Daoy (cell line): ENCODE measurements around the gene MAST4. TPM values are rescaled to one million over a fixed set of nuclear protein-coding genes. Genes with fewer than 3 reads are reported as not detected.
"Not testable (repeated sequence)": the region's sequence is repeated elsewhere in the genome, so short reads cannot be mapped to it uniquely, and the experiment has no call there.

Experiments used
- DNase-seq: peaks from one replicate; pipeline ENCODE4 v3.0.0-alpha.2; 2015; ENCODE audit warnings: low read depth
- total RNA-seq: library from RNA; depleted of rRNA; stranded (reverse); fragments of >200 nt; shearing (Covaris generic); gene quantifications from 2 replicates; pipeline ENCODE4 v1.2.3, GENCODE V29; 2014

Gene MAST4
- total RNA-seq, 1 experiment from 2014 or later: 5.5 TPM

DNA sequence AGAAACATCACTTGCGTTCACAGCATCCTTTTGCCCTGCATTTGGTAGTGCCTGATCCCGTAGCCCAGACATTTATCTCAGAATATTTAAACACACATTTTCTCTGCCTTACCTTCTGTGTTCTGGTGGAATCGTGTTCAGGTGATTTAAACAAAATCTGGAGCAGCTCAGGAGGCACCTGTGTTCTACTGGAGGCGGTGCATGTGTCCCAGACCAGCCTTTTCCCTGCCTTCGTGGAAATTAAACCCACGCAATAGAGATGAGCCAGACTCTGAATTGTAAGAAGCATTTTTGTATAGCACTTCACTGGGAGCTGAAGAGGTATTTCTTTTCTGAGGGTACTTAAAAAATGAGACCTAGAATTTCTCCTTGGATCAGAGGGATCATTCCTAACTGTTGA lies 212.5 kb downstream of the MAST4 start:
- DNase-seq: no peak

DNA sequence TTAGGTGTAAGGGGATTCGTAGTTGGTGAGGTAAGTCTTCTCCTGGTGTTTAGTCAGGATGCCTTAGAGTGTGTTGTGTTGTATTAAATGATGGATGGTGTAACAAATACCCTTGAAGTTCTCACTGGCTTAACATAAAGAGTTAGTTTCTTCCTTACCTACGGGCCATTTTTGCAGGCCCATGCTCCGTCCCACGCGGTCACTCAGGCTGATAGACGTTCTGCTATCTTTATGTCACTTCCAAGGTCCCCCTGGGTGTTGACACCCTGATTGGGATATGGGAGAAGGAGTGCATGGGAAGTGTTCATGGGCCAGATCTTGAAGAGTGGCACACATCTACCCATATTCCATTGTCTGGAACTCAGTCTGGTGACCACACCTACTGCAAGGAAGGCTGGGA lies 214.0 kb downstream of the MAST4 start:
- no peak for DNase-seq

DNA sequence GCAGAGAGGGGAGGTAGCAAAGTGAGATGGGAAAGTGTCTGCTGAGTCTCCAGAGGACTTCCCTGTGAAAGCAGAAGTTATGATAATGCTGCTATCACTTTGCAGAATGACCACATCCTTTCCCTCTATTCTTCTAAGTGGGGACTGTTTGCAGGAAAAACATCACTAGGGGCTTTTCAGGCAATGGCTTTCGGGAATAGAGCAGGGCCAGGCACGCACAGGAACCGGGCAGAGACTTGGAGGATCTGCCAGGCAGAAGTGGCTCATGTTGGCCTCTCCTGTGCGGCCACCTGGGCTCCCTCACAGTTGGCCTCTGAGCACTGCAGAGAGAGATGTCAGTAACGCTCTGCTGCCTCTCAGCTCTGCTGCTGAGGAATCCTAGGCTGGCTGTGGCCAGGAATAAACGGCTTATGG lies 214.7 kb downstream of the MAST4 start:
- DNase-seq: no peak

DNA sequence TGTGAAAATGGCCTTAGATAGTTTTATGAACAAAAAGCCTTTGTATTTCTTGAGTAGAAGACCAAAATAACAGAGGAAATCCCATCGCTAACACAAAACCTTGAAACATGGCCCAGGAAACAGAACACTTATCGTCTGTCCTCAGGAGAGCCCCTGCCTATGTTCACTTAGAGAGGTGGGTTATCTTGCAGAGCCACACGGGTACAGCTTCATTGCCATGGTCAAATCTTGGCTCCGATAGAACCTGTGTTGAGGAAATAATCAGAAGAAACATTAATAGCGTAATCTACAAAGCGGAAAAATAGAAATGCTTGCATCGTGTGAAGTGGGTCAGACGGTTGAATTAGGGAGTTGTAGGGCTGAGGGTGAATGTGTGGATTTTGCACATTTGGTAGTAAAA lies 216.1 kb downstream of the MAST4 start:
- DNase-seq: no peak

DNA sequence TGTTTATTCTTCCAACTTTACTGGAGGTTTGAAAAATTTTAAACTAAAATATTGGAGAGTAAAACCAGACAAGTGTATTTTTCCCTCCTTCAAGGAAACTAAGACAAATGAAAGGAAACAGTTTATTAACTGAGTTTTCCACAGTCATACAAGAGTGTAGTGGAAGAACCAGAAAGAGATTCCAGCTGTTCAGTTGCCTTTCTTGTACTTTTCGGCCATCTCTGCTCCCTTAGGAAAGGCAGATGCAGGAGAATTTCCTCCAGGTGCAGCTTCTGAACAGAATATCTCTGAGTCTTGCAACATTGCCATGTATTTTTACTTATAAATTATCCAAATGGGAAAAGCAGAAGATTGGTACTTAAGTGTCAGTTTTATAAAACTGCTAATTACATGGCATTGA lies 217.1 kb downstream of the MAST4 start:
- DNase-seq: no peak

DNA sequence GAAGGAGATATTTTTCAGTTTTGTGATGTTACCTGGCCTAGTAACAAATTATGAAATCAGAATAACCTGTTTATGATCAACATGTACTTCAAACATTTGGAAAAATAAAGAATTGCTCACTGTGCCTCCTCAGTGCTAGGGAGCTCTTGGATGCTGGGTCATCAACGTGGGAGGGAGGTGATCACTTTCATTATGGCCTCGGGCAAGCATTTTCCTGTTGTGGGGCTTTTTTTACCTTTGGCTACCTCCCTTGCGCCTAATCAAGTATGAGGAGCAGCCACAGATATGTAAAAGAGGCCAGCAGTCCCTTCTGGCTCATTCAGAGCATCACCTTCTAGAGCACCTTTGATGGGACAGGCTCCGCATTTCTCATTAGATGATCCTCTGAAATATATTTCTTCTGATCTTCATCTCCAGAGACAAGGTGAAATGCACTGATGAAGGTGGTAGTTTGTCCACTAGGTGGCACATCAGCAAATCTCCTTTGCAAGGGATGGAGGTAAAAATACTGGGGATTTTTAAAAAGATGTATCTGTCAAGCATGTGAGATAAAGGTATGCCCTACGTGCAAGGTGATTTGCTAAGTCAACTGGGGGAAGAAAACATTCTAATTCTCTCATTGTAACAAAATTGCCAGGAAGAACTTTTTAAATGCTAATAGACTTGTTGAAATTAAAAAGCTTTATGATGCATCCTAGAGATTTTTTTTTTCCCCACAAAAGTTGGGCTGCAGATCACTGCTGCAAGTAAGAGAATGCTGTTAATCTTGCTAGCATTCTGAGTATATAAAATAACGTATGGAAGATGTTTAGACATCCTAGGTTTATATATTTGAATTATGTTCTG lies 218.2 kb downstream of the MAST4 start:
- peak; percentile 52 for DNase-seq

DNA sequence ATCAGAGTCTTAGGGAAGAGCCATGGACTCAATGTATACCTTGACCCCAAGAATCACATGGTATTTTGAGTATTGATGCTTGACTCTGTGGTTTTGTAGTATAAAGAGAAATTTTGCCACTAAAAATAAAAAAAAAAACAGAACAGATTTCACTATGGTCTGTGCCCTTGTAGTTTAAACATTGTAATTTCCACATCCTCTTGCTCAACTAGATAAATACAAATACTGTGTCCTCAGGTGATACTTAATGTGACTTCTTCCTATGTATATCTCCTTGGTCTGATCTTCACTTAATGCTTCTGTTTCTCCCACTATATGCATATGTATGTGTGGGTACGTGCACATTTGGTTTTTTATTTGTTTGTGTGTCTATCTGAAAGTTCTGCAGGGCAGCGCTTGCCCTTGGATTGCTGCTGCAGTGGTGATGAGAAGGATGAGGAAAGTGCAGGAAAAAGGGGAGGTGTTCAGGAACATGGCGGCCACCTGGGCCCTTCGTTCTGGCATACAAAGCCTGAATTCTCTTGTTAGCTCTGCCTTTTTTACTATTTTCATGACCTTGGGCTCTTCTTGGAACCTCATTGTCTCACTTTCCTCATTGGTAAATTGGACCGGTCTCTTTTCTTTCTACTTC lies 222.2 kb downstream of the MAST4 start:
- DNase-seq: no peak

DNA sequence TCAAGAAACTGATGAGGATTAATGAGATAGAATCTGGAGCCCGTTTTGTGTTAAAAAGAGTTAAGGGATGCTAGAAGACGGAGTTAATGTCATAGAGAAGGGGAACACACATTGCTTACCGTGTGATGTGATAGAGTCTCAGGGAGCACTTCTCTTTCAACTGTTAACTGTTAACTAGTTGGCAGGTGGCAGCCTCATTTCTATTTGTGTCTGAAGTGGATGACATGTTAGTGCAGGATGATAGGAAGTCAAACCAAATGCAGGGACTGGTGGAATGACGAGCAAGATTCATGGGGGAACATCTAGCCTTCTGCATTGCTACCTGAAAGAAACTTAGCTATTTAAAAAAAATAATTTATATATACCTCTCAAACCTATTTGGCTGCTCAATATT lies 222.7 kb downstream of the MAST4 start:
- no peak for DNase-seq

DNA sequence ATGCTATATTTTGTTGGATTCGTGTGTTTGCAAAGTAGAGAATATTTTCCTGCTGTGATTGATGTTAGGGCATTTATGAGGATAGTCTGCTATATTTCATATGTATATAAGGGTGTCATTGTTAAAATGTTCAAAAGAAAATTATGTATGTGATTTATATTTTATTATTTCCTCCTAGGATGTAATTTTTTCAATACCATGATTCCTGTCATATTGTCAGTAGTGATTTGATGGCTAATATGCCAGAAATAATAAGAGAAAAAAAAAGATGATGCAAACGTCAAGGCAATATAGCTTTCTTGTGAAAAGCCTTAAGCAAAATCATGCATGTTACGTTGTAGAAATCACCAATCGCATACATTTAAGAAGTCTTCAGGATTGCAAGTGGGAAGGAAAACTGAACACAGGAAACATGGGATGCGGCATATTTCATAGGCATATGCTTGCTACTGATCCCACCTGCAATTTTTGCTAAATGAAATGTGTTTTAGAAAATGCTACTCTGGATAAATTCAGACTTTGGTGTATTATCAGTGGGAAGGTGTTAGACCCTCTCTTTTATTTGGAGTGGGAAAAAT lies 224.5 kb downstream of the MAST4 start:
- DNase-seq: no peak

DNA sequence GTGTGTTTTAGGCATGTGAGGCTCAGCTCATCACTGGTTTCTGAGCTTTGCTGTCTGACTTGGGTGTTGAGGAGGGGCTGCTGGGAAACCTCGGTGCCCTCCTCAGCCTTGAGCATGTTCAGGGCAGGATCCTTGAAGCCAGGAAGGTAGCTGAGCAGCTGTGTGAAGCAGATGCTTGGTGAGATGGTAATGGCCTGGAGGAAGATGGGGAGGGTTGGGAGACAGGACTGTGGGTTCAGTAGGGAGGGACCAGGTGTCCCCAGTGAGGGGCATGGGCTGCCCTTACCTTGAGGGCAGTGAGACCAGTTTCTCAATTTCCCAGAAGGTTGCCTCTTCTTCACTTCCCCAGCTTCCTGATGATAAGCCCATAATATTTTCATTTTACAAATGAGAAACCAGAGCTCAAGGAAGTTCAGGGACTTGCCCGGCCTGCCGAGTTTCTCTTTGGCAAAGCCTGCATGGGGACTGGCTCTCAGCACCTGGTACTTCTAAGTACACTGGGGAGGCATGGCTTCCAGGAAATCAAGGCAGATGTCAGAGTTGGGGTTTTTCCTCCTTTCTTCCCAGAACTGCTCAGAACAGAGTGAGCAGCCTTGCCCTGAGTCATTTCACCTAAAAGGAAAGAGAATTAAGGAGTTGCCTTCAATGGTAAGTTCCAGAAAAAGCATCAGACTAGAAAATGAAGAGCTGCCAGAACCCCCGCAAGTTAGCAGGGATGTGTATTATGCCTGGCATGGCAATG lies 225.7 kb downstream of the MAST4 start:
- no peak for DNase-seq

DNA sequence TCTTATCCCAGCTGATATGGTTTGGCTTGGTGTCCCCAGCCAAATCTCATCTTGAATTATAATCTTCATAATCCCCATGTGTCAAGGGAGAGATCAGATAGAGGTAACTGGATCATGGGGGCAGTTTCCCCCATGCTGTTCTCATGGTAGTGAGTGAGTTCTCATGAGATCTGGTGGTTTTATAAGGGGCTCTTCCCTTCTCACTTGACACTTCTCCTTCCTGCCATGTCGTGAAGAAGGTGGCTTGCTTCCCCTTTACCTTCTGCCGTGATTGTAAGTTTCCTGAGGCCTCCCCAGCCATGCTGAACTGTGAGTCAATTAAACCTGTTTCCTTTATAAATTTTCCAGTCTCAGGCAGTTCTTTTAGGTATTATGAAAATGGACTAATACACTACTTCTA lies 226.7 kb downstream of the MAST4 start:
- DNase-seq: not testable (repeated sequence)

DNA sequence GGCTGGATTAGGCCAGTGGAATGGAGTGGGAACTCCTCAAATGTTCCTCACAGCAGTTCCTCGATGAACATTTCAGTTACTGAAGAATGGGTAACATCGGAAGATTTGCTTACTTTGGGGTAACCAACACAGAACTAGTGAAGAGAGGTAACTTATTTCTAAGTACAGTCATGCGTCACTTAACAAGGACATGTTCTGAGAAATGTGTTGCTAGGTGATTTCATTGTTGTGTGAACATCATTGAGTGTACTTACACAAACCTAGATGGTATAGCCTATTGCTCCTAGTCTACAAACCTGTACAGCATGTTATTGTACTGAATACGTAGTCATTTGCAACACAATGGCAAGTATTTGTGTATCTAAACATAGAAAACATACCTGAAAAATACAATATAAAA lies 228.3 kb downstream of the MAST4 start:
- no peak for DNase-seq

DNA sequence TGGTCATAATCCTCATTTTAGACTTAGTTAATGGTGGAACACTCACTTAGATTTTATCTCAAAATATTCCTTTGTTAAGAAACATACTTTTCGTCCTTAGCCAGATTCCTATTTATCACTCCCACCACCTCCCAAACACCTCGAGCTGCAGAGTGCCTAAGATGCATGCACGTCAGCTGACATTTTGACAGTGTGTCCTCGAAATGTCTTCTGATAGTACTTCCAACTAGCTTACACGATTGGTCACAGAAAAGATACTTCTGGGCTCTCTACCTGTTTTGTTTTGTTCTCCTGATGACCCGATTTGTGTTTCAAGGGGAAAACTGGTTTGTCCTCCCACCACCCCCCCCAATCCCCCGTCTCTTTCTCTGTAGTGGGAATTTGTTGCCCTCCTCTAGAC lies 230.1 kb downstream of the MAST4 start:
- no peak for DNase-seq

DNA sequence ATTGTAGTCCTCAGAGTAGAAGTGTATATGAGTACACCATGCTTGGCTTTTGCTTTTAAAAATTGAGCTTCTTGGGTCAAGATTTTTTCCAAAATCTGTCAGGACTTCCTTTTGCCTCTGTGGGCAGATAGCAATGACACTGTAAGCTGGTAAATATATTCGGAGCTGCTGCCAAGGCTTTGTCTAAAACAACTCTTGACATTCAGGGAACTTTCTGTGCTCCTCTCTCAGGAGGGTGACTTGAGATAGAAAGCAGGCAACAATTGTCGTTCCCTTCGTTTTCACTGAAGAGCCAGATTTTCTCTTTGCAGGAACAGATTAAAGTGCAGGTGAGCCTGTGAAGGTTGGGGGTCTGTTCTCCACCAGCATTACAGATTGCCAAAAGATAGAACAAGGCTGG lies 230.5 kb downstream of the MAST4 start:
- DNase-seq: no peak

DNA sequence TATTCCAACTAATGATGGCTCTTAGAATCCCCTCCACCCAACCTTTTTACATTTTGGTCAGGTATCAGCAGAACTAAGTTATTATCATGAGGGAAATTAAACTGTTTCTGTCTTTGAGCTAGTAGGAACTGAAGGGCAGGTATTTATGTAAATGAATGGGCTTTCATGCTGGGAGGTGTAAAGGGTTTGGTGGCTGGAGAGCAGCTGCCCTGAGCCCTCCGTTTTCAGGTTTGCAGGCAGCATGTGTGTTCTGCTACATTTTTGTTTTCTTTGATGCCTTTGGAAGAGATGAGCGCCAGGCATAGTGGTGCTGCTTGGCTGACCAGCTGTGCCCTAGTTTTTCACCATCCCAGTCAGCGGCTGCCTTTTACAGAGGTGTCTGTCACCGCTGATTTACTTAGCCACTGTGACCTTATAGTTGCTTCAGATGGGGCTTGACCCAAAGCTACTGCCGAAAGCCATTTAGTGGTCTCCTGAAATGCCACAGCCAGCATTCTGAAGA lies 231.9 kb downstream of the MAST4 start:
- no peak for DNase-seq

DNA sequence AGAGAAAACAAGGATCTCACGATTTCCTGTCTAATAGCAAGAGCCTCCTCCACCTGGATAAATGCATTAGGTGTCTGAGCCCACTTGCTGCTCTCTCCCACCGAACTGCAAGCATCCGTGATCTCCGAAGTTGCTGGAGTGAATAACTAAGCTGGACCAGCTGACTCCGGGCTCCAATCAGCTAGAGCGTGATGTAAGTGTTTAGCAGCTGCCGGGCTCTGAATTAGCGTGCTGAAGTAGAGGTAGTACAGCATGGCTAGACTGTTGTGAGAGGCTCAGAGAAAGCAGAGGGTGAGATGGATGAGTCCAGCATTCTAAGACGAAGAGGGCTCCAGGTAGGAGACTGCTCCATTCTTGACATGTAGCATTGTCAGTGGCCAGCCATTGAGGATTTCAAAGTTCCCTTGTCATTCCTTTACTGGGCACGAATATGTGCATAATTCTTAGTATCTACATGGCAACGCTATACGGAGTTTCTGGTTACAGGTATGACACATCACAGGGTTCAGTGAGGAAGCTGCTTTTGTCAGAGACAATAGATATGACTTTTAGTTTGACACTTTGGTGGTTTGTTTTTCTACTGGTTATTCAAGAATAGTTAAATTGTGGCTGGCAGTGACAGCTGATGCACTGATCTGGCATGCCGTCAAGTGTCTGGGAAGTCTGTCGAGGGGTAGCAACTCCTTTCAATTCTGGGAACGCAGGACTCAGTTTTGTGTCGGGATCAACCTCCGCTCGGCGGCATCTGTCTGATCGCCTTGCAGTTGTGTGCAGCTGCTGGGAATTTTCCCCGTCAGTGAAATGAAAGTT lies 232.6 kb downstream of the MAST4 start:
- DNase-seq: peak; percentile 79

DNA sequence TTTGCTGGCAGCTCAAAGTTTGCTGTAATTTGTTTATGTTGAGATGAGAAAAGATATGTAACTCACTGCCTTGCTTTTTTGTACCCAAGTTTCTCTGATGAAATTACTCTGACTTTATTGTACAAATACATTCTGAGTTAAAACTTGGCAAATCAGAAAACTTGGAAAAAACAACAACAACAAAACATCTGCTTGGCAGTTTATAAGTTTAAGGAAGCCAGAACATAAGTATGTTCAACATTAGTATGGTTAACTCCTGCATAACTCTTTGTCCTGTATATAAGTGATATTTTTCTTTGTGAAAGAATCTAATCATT lies 233.1 kb downstream of the MAST4 start:
- DNase-seq: no peak

DNA sequence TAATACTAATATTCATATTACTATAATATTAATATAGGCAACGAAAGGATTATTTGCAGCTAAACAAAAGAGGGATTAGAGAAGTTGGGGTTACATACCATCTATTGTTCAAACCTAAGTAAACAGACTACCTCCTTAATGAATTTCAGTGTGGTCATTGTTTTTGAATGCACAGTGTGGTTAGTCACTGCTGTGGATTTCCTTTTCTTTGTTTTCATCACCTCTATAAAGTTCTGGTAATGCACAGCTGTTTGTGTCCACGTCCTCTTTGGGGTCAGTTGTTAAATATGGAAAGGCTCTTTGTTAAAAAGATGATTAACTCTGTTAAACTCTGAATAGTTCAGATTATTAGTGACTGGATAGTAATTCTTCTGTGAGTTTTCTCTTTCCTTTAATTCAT lies 233.6 kb downstream of the MAST4 start:
- DNase-seq: peak; percentile 67

DNA sequence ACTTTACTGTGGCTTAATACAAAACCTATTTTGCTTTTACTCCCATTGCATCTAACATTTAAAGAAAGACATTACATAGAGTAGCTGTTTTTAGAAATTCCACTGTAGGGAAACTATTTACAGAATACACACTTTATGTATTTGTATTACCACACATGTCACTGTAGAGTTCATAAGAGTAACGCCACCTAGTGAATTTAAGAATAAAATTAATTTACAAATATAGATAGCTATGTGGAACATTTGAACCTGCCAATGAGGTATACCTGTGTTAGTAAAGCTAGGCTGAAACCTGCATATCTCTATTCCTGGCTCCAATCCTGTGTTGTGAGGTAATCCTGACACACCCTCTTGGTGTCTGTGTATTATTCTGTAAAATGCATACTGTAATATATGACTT lies 234.4 kb downstream of the MAST4 start:
- DNase-seq: no peak

DNA sequence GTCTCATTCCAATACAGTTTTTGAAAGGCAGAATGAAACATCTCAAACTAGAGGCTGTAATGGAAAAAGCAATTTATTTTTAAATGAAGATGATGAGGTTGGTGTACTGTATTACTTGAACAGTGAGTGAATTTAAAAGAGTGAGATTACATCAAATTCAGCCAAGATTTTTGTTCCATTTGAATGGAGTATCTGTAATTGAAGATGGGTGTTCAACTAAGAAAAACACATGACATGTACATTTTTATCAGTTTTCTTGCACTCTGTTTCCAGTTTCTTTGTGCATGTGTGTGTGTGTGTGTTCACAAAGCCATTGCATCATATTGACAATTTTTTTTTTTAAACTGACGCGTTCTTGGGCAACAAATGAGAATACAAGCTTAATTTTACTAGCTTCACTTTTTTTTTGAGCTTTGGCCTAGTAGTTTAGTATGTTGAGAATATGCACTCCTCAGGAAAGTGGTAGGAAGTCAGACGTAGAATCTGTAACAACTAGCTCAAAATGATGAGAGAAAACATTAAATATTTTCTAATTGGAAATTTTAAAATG lies 243.5 kb downstream of the MAST4 start:
- no peak for DNase-seq

DNA sequence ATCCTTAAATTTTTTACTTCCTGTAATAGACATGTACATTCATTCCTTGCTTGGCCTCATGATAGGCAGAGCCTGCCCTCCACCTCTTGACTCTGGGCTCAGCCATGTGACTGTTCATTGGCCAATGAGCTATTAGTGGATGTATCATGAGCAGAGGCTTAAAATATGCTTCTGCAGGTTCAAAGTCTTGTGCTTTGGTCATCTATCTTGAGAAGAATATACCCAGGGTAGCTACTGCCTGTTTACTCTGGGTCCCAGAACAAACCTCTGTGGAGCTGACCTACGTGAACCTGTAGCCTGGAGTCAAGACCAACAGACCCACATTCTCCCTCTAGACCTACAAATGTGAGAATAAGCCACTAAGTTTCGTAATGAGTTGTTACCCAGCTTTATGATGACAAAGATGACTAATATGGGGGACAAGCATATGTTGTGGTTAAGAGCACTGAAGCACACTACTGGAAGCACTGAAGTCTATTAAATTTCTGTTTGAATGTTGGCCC lies 244.4 kb downstream of the MAST4 start:
- DNase-seq: no peak
